Liver (tissue), 9 donors: Measurements from ENCODE around the gene PSMD14. TPM values are rescaled to one million over a fixed set of nuclear protein-coding genes. Genes with fewer than 3 reads are reported as not detected.
"Not testable (repeated sequence)": the region's sequence is repeated elsewhere in the genome, so short reads cannot be mapped to it uniquely, and the experiment has no call there.

ENCODE experiments used
- DNase-seq: peaks from one replicate; pipeline ENCODE4 v3.0.0-alpha.2; 2017; ENCODE audit warnings: low spot score
- H3K27ac ChIP-seq, 2 donors: one replicate each; pipeline ENCODE4 v1.7.0; 2013; ENCODE audit warnings: inconsistent platforms in 2 of 2, low read length in 2 of 2, control low read depth in 1 of 2, low read depth in 1 of 2, mild to moderate bottlenecking in 1 of 2
- H3K27me3 ChIP-seq, 4 donors: one replicate each; pipeline versions ENCODE4 v1.6.1 to v1.7.0; 2013; ENCODE audit warnings: low read length in 3 of 4, inconsistent platforms in 1 of 4, mild to moderate bottlenecking in 1 of 4, moderate library complexity in 1 of 4; ENCODE audit not compliant: control insufficient read depth in 4 of 4, insufficient read depth in 4 of 4
- H3K36me3 ChIP-seq, 4 donors: one replicate each; pipeline versions ENCODE4 v1.6.1 to v1.7.0; 2013; ENCODE audit warnings: low read length in 3 of 4, mild to moderate bottlenecking in 3 of 4, low read depth in 1 of 4, moderate library complexity in 1 of 4; ENCODE audit not compliant: control insufficient read depth in 4 of 4, insufficient read depth in 3 of 4
- H3K4me1 ChIP-seq, 4 donors: one replicate each; pipeline versions ENCODE4 v1.6.1 to v1.7.0; 2013; ENCODE audit warnings: low read length in 3 of 4, mild to moderate bottlenecking in 3 of 4, moderate library complexity in 1 of 4; ENCODE audit not compliant: control insufficient read depth in 4 of 4, insufficient read depth in 4 of 4
- H3K4me3 ChIP-seq, 3 donors: one replicate each; pipeline versions ENCODE4 v1.6.1 to v1.7.0; 2013; ENCODE audit warnings: low read length in 3 of 3, control low read depth in 1 of 3, low read depth in 1 of 3, mild to moderate bottlenecking in 1 of 3
- H3K9ac ChIP-seq, 2 donors: one replicate each; pipeline ENCODE4 v1.7.0; 2013; ENCODE audit warnings: low read length in 2 of 2, mild to moderate bottlenecking in 2 of 2, moderate library complexity in 2 of 2, control low read depth in 1 of 2, low read depth in 1 of 2
- H3K9me3 ChIP-seq, 4 donors: one replicate each; pipeline versions ENCODE4 v1.6.1 to v1.7.0; 2013; ENCODE audit warnings: low read length in 3 of 4; ENCODE audit not compliant: control insufficient read depth in 4 of 4
- CTCF ChIP-seq: fragments of 150-350 bp; IDR thresholded peaks from 2 replicates; pipeline ENCODE4 v1.5.1; 2017; ENCODE audit warnings: improper control_type of control experiment, low read depth, low read length; ENCODE audit not compliant: missing input control
- HNF4G ChIP-seq: IDR thresholded peaks from 2 replicates; pipeline ENCODE4 v1.6.1; 2016; ENCODE audit warnings: antibody characterized with exemption
- JUND ChIP-seq, 2 donors: IDR thresholded peaks; 2 replicates each; pipeline ENCODE4 v1.6.1; 2016; ENCODE audit warnings: antibody characterized with exemption in 2 of 2
- RAD21 ChIP-seq, 2 donors: IDR thresholded peaks; 2 replicates each; pipeline ENCODE4 v1.6.1; 2016; ENCODE audit warnings: antibody characterized with exemption in 2 of 2, mild to moderate bottlenecking in 2 of 2
- WGBS: extraction: QIAGEN DNeasy Blood & Tissue Kit; methylation state at CpG from one replicate; pipeline ENCODE4 v1.1.7; 2013; 5-methylcytosine and 5-hydroxymethylcytosine counted together
- polyA plus RNA-seq, 2 donors: library from polyadenylated mRNA; stranded (reverse) in 1 of 2; unstranded in 1 of 2; fragments of 200-250 nt in 1 of 2; fragments of >200 nt in 1 of 2; fragmentation: Nextera tagmentation in 1 of 2; extraction: Ambion mirVana in 1 of 2; gene quantifications; one replicate each; pipeline versions ENCODE4 v1.2.1 to v1.2.3, GENCODE V29; 2013 to 2015
- total RNA-seq, 2 donors: library from RNA; depleted of rRNA; stranded (reverse); fragments of >200 nt; gene quantifications; one replicate each; pipeline ENCODE4 v1.2.3, GENCODE V29; 2014
- donor health status: healthy.
- donor health status: healthy.
- donor health status: healthy.
- donor health status: healthy.
- donor health status: healthy.

PSMD14 gene
- total and polyA plus RNA-seq, 4 donors: 32.0 to 37.9 (median 33.7) TPM

DNA sequence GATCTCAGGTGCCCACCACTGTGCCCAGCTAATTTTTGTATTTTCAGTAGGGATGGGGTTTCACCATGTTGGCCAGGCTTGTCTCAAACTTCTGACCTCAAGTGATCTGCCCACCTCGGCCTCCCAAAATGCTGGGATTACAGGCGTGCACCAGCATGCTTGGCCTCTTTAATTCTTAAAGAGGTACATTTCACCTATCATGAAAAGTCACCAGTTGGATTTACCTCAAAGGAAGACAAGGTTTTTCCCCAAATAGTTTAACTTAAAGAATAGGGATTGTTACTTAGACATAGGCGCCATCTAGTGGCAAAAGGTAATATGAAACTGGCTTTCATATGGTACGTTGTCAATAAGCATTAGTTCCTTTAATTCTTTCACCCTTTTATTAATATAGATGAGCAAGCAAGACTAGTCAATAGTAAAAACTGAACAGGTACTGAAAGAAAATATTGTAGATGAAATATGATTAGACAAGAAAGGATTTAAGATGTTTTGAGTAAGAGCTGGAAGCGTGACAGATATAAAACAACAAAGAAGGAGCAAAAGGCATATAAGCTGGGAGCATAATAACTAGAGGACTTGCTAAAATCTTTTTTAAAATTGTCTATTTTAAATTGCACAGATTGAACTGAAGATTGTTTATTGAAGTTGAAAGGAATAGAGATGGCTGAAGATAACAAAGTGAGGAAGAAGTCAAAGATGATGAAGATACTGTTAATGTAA lies 35.0 kb upstream of the PSMD14 start:
- no peak overlapping the region for H3K27ac ChIP-seq
- no peaks in the 10 kb centered on the region for H3K4me1 ChIP-seq
- no peaks in the 10 kb centered on the region for H3K36me3 ChIP-seq
- WGBS: 42% methylated on average over 5 of the region's 5 CpGs
- no peaks in the 10 kb centered on the region for H3K9me3 ChIP-seq
- no peak overlapping the region for H3K4me3 ChIP-seq
- H3K27me3 ChIP-seq: no peaks in the 10 kb centered on the region
- DNase-seq: no peak
- TF ChIP-seq JUND (IDR thresholded peaks at IDR 0.05) (no peak), CTCF (peak; percentile 70), HNF4G (no peak), RAD21 (IDR thresholded peaks at IDR 0.05) (peak; percentile 88 to 91)
- no peak overlapping the region for H3K9ac ChIP-seq

- not testable (repeated sequence) for H3K36me3 ChIP-seq, H3K4me1 ChIP-seq, H3K27ac ChIP-seq, H3K27me3 ChIP-seq, H3K9me3 ChIP-seq, H3K9ac ChIP-seq, H3K4me3 ChIP-seq, DNase-seq
- WGBS: 62% methylated on average over 11 of the region's 11 CpGs
Measured at GRCh38 chr2:161278564-161279229, 29.5 kb upstream of the PSMD14 start.

- H3K9ac ChIP-seq, H3K27ac ChIP-seq, H3K27me3 ChIP-seq, H3K4me1 ChIP-seq, H3K4me3 ChIP-seq, H3K36me3 ChIP-seq, DNase-seq, H3K9me3 ChIP-seq: not testable (repeated sequence)
- 77% methylated on average over 5 of the region's 5 CpGs for WGBS
Measured at GRCh38 chr2:161279230-161279815, 28.9 kb upstream of the PSMD14 start.

DNA sequence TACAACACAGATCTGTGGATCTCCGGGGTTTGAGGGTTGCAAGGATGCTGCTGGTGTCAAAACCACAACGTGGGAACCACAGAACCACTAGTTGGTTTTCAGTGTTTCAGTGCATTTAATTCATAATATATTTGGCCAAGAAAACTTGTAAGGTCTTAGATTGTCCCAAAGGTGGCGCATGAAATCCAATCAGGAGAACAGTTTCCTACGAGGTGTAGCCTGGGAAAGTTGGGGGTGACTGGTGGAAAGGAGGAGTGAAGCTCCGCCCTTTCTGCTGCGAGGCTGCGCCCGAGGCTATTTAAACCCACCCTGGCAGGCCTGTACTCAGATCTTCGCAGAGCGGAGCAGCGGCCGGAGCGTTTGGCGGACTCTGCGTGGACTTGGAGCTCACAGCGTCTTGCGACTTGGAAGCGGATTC lies 27.3 kb upstream of the PSMD14 start:
- TF ChIP-seq RAD21 (IDR thresholded peaks at IDR 0.05): peak; percentile 10 to 25
- not testable (repeated sequence) for H3K27me3 ChIP-seq, H3K27ac ChIP-seq, H3K9ac ChIP-seq, H3K9me3 ChIP-seq, DNase-seq, H3K4me1 ChIP-seq, H3K36me3 ChIP-seq, H3K4me3 ChIP-seq
- WGBS: 75% methylated on average over 18 of the region's 18 CpGs

DNA sequence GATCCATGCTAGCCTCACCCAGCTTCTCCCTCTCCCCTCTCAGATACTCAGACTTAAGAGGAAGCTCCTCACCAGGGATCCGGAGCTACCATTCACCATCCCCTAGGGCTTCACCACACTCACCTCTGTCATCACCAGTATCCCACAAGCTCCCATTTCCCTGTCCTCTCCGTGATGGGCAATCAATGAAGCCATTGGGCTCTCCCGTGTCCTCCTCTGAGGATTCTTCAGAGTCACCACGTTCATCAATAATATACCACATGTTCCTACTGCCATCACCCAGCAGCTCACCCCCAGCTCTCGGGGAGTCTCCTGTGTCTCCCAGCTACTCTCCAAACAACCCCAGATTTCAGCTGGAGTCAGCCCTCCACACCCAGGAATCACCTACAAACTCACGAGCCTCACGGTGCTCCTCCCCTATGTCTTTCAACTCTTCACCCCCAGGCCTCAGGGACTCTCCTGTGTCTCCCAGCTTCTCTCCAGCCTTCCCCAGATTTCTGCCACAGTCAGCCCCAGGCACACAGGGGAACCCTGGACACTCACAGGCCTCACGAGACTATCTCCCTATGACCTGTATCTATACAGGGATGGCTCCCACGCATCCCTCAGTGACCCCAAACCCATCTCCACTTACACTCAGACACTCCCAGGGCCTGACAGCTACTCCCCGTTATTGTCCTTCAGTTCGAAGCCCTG lies 26.5 kb upstream of the PSMD14 start:
- WGBS: 78% methylated on average over 11 of the region's 11 CpGs

DNA sequence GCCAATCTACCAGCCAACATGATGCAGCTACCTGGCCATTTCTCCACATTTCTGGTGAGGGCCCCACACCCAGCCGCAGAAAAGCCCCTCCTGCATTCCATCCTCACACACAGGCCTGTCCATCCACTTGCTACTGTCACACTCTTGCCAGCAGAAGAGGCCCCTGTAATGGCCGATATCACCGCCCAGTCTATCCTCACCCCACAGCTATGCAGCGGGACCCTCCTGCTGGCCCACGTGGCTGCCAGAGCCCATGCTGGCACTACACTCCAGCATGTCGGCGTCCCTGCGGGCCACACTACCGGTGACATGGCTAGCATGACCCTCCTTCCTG lies 25.9 kb upstream of the PSMD14 start:
- WGBS: 91% methylated on average over 9 of the region's 9 CpGs
- DNase-seq, H3K36me3 ChIP-seq, H3K9ac ChIP-seq, H3K4me3 ChIP-seq, H3K4me1 ChIP-seq, H3K27me3 ChIP-seq, H3K9me3 ChIP-seq, H3K27ac ChIP-seq: not testable (repeated sequence)

More for the DNA sequence above, 26.5 kb upstream of the PSMD14 start:
- H3K4me3 ChIP-seq, H3K27ac ChIP-seq, H3K27me3 ChIP-seq, DNase-seq, H3K9ac ChIP-seq, H3K36me3 ChIP-seq, H3K4me1 ChIP-seq, H3K9me3 ChIP-seq: not testable (repeated sequence)
